Fibroblast of pulmonary artery (primary cell): ENCODE data around the gene NUPR1.

Experiments
- DNase-seq: peaks from one replicate; pipeline ENCODE4 v3.0.0-alpha.2; 2010; ENCODE audit warnings: low read depth
- H3K4me3 ChIP-seq: replicated peaks from 2 replicates; pipeline ENCODE4 v1.5.1; 2011; ENCODE audit warnings: low read depth, mild to moderate bottlenecking, control low read depth, low read length, moderate library complexity
- TF ChIP-seq, protein P1 (sequence below): IDR thresholded peaks from 2 replicates; pipeline ENCODE4 v1.5.1; 2011; ENCODE audit warnings: mild to moderate bottlenecking, control low read depth, low read length, inconsistent platforms; ENCODE audit errors: missing control alignments

Gene NUPR1

DNA sequence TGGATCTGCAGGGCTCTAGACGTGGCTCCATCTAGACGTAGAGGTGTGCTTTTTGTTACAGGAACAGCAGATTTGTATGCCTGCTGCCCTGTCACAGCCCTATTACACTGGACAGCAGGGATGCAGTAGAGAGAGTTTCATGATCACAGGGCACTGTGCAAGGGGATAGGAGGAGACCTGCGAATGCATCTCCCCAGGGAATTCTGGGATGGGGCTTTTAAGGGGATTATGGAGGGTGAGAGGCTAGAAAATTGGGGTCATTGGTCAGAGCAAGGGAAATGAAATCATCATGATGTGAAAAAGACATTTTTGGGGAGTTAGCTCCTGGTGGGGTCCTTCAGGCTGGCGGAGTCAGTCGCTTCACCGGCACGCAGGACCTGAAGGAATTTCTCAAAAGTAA is 3.9 kb upstream of the NUPR1 start:
- no peak overlapping the region for H3K4me3 ChIP-seq
- TF ChIP-seq, protein P1, sequence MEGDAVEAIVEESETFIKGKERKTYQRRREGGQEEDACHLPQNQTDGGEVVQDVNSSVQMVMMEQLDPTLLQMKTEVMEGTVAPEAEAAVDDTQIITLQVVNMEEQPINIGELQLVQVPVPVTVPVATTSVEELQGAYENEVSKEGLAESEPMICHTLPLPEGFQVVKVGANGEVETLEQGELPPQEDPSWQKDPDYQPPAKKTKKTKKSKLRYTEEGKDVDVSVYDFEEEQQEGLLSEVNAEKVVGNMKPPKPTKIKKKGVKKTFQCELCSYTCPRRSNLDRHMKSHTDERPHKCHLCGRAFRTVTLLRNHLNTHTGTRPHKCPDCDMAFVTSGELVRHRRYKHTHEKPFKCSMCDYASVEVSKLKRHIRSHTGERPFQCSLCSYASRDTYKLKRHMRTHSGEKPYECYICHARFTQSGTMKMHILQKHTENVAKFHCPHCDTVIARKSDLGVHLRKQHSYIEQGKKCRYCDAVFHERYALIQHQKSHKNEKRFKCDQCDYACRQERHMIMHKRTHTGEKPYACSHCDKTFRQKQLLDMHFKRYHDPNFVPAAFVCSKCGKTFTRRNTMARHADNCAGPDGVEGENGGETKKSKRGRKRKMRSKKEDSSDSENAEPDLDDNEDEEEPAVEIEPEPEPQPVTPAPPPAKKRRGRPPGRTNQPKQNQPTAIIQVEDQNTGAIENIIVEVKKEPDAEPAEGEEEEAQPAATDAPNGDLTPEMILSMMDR, result no peak
- DNase-seq, result no peak

DNA sequence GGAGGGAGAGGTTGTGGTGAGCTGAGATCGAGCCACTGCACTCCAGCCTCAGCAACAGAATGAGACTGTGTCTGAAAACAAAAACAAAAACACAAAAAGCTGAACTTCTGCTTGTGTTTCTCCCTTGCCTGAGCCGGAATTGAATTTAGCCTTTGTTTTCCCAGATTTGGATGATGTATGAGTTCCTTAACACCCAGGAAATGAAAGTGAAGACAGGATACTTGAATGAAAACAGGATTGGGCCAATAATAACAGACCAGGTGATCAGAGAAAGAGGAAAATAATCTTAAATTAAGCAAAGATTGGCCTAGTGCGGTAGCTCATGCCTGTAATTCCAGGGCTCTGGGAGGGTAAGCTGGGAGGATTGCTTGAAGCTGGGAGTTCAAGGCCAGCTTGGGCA is 1.6 kb upstream of the NUPR1 start:
- H3K4me3 ChIP-seq, result no peak overlapping the region
- DNase-seq, result no peak
- TF ChIP-seq, protein P1, result no peak

DNA sequence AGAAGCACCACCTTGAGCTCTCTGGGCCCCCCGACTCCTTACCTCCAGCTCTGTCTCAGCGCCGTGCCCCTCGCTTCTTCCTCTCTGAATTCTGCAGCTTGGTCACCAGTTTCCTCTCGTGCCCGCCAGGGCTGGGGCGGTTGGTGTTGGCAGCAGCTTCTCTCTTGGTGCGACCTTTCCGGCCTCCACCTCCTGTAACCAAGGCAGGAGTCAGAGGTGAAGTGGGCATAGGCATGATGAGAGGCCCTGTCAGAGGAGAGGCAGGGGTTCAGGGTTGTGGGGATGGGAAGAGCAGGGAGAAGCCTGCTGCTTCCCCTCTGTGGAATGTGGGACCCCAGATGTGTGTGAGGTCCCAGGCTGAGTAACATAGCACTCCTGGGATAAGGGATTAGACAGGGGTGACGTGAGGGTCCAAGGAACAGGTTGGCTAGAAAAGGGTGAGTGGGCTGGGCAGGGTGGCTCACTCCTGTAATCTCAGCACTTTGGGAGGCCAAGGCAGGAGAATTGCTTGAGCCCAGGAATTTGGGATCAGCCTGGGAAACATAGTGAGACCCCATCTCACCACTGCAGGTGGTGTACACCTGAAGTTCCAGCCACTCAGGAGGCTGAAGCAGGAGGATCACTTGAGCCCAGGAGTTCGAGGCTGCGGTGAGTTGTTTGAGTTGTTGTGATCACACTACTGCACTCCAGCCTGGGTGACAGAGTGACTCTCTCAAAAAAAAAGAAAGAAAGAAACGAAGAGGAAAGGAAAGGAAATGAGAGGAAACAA is 626 bp downstream of the NUPR1 start:
- no peak for DNase-seq
- TF ChIP-seq, protein P1, result no peak
- peak overlapping the region; percentile 78 for H3K4me3 ChIP-seq

GRCh38 chr16:28537076-28537475 is 1.7 kb downstream of the NUPR1 start:
- peak overlapping the region; percentile 78 for H3K4me3 ChIP-seq
- DNase-seq, result no peak

GRCh38 chr16:28534542-28535373 is 4.0 kb downstream of the NUPR1 start:
- DNase-seq, result peak; percentile 46
- H3K4me3 ChIP-seq, result no peak overlapping the region
- TF ChIP-seq, protein P1, result no peak

More at GRCh38 chr16:28537076-28537475, 1.7 kb downstream of the NUPR1 start:
- TF ChIP-seq, protein P1, result no peak

DNA sequence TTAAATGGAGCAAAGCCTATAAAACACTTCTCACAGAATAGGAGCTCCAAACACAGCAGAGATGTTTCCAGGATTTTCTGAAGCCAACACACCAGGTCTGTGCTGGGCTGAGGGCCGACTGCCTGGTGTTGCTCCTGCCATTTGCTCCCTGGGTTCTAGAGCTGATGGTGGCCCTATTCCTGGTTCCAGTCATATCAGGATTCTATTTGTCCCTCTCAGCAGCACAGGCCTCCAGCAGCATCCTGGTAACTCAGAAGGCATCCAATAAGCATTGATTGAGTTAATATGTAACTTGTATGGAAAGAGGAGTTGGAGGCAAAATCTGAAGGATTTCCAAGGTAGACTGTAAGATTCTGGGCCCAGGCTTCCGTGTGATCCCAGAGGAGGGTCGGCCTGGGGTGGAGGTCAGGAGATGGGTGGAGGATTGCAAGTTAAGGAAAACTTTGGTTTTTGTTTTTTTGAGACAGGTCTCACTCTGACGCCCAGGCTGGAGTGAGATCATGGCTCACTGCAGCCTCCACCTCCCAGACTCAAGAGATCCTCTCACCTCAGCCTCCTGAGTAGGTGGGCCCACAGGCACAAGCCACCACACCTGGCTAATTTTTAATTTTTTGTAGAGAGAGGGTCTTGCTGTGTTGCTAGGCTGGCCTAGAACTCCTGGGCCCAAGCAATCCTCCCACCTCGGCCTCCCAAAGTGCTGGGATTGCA is 5.7 kb downstream of the NUPR1 start:
- no peak for DNase-seq
- no peak overlapping the region for H3K4me3 ChIP-seq
- TF ChIP-seq, protein P1, result no peak
